ENCODE data around the gene ATG10.
A peak's percentile ranks its signal among the peaks of the same experiment; 100 is the strongest.

The ATG10 gene

GRCh38 chr5:82164977-82165713 is 193.3 kb downstream of the ATG10 start:
- DNase-seq (ENCODE audit: low read depth), result peak; percentile 24

DNA sequence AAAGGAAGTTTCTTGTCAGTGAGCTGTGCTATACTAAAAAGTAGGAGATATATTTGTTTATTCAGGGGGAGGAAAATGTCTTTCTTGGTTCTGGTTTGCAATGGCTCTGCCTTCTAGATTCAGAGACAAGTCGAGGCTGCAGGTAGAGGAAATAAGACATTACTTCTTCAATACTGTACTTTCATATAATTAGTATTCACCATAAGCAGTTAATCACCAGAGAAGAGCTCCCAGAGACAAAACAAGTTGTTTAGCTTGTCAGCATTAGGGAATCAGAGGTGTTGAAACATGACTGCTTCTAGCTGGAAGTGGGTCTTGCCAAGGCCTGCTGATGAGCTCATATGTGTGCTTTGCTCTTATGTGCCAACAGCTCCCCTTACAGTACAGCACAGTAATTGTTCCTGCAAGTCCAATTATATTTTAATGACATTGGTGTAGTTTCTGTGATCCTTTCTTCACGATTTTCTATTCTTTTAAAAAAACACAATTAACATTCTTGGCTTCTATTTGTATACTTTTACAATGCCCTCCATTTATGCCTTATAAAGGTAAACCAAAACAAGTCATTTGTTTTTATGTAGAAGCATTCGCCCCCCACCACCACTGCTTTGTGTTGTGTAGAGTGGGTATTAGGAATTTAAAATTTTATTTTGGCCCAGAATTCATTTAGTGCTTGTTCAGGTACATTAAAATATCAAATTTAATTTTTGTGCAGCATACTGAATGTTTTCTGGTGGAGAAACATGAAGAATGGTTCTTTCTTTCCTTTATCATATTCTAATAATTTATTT is 194.1 kb downstream of the ATG10 start:
- DNase-seq (ENCODE audit: low read depth), result peak; percentile 96

- no peak for DNase-seq (ENCODE audit: low read depth)
Measured at GRCh38 chr5:82167372-82167935, 195.6 kb downstream of the ATG10 start.

DNA sequence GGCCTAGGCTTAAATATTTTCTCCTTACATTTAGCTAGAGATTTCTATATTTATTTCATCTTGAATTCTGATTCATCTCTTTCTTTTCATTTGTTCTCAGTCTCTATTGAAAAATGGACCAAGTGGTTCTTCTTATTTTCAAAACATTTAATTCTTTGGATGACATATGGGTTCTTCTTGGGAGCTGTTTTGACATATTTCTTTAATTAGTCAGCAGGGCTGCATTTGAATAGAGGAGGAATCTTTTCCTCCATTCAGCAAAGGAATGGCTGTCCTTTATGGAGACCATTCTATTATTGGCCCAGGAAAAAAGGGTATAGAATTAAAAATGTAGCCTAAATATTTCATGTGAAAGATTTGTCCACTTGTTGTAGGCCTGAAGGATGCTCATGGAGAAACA is 196.5 kb downstream of the ATG10 start:
- peak; percentile 14 for DNase-seq (ENCODE audit: low read depth)

GRCh38 chr5:82169892-82170291 is 198.1 kb downstream of the ATG10 start:
- no peak for DNase-seq (ENCODE audit: low read depth)

GRCh38 chr5:82174128-82174918 is 202.5 kb downstream of the ATG10 start:
- DNase-seq (ENCODE audit: low read depth), result peak; percentile 85

DNA sequence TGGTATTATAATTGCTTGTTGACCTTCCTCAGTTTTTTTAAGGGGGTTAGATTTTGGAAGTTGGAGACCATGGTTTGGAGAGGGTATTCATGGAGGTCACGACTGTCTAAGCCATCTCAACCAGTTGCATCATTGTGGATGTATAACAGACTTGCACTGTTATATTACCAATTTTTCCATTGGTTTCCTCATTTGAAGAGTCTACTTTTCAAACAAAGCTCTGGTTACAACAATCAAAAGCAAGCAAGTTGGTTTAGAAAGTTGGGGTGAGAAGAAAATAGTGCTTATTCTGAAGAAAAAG is 203.0 kb downstream of the ATG10 start:
- DNase-seq (ENCODE audit: low read depth), result no peak

DNA sequence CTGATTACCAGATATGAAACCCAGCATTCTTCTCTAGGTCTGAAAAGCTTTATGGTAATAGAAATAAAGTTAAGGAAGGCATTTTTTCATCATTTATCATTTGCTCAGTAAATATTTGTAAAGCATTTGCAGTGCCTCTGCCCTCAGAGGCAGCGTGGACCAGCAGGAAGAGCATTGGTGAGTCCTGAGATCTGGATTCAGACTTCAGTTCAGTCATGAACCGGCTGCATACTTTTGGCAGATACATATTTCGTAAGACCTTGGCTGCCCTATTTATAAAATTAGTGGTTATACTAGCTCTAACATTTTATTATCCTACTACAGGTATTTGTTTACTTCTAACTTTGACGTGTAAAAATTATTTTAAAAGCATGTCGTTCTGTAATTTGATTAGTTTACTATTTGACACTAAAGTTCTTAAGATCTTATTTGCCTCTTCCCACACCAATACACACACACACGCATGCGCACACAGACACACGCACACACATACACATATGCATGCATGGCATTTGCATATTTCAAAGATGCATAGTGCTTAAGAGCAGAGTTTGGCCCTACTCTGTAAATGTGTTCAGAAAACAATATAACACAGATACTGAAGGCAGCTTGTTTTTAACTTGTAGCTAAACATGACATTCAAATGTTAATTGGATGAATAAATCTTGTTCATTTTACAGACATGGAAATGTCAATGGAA is 204.4 kb downstream of the ATG10 start:
- peak; percentile 24 for DNase-seq (ENCODE audit: low read depth)

DNA sequence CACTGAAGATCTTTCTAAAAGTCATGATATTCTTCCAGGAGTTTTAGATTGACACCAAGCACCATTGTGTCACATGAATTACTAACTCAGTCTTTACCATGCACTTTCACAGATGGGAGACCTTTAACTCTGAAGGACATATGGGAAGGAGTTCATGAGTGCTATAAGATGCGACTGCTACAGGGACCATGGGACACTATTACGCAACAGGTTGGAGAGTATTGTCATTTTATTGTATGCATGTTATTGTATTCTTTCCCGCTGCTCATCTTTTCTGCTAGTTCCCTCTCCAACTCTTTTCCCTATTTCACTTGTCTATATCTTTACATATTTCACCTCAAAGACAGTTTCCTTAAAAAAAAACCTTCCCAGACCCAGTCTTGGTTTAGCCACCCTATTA is 206.6 kb downstream of the ATG10 start:
- DNase-seq (ENCODE audit: low read depth), result no peak

DNA sequence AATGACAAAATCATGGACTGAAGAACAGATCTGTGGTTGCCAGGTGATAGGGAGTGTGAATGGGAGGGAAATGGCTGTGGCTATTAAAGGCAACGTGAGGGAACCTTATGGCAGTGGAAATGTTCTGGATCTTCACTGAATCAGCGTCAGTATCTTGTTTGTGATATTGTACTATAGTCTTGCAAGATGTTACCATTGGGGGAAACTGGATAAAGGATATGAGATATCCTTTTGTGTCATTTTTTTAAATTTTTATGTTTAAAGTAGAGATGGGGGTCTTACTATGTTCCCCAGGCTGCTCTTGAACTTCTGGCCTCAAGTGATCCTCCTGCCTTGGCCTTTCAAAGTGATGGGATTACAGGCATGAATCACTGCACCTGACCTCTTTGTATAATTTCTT is 210.8 kb downstream of the ATG10 start:
- no peak for DNase-seq (ENCODE audit: low read depth)

GRCh38 chr5:82183828-82184227 is 212.0 kb downstream of the ATG10 start:
- peak; percentile 55 for DNase-seq (ENCODE audit: low read depth)

- DNase-seq (ENCODE audit: low read depth), result no peak
Measured at GRCh38 chr5:82185851-82186250, 214.0 kb downstream of the ATG10 start.

DNA sequence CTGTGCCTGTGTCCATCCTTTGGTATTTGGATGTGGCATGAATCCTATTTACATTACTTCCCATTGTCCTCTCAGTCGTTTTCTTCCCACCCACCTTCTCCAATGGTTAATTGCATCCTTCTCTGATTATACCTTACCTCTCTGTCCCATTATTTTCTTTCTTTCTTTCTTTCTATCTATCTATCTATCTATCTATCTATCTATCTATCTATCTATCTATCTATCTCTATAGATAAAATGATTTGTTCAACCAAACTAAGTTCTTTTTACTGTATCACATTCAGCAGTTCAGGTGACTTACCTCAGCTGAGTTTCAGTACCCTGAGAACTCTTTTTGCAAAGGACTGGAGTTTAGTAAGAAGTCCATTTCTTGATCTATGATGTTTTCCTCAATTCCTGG is 225.7 kb downstream of the ATG10 start:
- DNase-seq (ENCODE audit: low read depth), result no peak

GRCh38 chr5:82204567-82204966 is 232.7 kb downstream of the ATG10 start:
- no peak for DNase-seq (ENCODE audit: low read depth)

DNA sequence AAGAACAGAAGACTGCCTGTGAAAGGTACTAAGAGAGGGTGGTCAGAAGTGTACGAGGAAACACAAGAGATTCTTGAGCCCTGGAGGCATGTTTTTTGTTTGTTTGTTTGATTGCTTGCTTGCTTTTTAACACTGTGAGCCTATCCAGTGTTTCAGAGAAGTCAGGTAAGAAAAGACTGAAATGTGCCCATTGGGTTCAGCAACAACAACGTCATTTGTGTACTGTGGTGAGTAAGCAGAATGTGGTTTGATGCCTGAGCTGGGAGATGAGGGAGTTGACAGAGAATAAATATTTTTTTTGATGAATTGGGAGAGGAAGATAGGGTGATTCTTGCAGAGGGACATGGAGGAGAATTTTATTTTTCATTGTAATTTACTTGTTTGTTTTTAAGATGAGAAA is 233.2 kb downstream of the ATG10 start:
- DNase-seq (ENCODE audit: low read depth), result no peak

GRCh38 chr5:82208371-82208770 is 236.5 kb downstream of the ATG10 start:
- no peak for DNase-seq (ENCODE audit: low read depth)

DNA sequence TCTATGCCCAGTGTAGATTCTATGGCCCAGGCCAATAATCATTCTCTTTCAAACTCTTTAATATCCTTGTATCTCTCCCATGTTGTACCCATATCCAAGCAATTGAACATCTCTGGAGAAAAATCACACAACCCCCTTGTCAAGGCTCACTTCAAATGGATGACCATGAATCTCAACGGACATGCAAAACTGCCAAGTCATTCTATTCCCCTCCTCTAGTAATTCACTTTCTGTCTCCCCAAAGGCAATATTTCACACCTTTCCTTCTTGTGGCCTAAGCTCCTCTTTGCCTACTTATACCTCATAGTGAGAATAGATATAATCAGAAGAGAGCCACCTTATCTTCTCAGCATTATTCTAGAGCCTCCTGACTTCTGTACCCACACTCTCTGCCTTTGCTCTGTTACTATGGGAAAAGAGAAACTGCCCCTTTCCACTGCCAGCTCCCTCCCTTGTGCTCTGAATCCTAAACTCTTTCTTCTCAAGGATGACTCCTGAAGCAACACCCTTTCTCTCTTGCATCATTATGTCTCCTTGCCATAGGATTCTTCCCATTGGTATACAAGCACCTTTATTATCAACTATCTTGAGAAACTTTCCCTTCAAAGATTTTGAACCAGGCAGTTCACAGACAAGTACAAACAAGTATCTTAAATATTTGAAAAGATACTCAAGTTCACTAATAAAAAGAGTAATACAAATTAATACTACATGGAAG is 240.2 kb downstream of the ATG10 start:
- DNase-seq (ENCODE audit: low read depth), result no peak

DNA sequence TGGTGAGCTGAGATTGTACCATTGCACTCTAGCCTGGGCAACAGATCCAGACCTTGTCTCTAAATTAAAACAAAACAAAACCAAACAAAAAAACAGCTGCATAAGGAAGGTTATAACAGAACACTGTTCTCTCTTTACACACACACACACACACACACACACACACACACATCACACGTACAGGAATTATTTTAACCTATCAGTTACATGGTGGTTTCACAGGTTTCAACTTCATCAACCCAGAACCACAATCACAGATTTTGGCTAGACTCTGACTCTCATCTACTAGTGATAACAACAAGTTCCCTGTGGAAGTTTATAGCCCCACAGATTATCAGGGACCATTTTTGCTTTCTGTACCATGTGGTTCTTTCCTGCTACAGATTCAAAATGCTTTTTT is 246.1 kb downstream of the ATG10 start:
- DNase-seq (ENCODE audit: low read depth), result no peak

GRCh38 chr5:82218374-82219156 is 246.7 kb downstream of the ATG10 start:
- no peak for DNase-seq (ENCODE audit: low read depth)

GRCh38 chr5:82221020-82221419 is 249.2 kb downstream of the ATG10 start:
- DNase-seq (ENCODE audit: low read depth), result no peak
